Colonic mucosa (tissue), 4 donors: Measurements from ENCODE around the gene BMF. TPM values are rescaled to one million over a fixed set of nuclear protein-coding genes. Genes with fewer than 3 reads are reported as not detected.

ENCODE experiments used
- DNase-seq: peaks from one replicate; pipeline ENCODE4 v3.0.0-alpha.2; 2020
- H3K27ac ChIP-seq: fragments of 200-600 bp; one replicate; pipeline ENCODE4 v1.8.0; 2021
- H3K27me3 ChIP-seq: fragments of 200-600 bp; one replicate; pipeline ENCODE4 v1.8.0; 2021
- H3K36me3 ChIP-seq: fragments of 200-600 bp; one replicate; pipeline ENCODE4 v1.8.0; 2021
- H3K4me1 ChIP-seq: fragments of 200-600 bp; one replicate; pipeline ENCODE4 v1.8.0; 2021; ENCODE audit warnings: mild to moderate bottlenecking
- H3K4me3 ChIP-seq: fragments of 200-600 bp; one replicate; pipeline ENCODE4 v1.8.0; 2021
- H3K9ac ChIP-seq, 2 donors: one replicate each; pipeline ENCODE4 v1.7.0; 2013; ENCODE audit warnings: control low read depth in 2 of 2, low read depth in 2 of 2, low read length in 2 of 2
- H3K9me3 ChIP-seq: fragments of 200-600 bp; one replicate; pipeline ENCODE4 v1.8.0; 2021
- intact Hi-C: fragments of 100-400 bp; cut with DNase I; formaldehyde crosslinking; loops from one replicate; pipeline ENCODE4 v1.14.1; 2022
- total RNA-seq, 2 donors: library from RNA; stranded (reverse); fragmentation: NEBNext Ultra II Directional in 1 of 2; extraction: Animal tissue kit (Norgen Biotek cat#: 25700) in 1 of 2; gene quantifications; one replicate each; pipeline ENCODE4 v1.2.1, GENCODE V29; 2021
- TF ChIP-seq, protein P1 (sequence below): fragments of 200-600 bp; IDR thresholded peaks from one replicate; pipeline ENCODE4 v1.8.0; 2022; ENCODE audit warnings: antibody characterized with exemption, mild to moderate bottlenecking
- donor health status: healthy.
- donor health status: DM: no; HTN: no; CAD: no.
- donor health status: DM: no; HTN: no; CAD: no.

The BMF gene
- total RNA-seq, 2 donors from 2014 or later: 5.0 to 11.6 TPM

DNA sequence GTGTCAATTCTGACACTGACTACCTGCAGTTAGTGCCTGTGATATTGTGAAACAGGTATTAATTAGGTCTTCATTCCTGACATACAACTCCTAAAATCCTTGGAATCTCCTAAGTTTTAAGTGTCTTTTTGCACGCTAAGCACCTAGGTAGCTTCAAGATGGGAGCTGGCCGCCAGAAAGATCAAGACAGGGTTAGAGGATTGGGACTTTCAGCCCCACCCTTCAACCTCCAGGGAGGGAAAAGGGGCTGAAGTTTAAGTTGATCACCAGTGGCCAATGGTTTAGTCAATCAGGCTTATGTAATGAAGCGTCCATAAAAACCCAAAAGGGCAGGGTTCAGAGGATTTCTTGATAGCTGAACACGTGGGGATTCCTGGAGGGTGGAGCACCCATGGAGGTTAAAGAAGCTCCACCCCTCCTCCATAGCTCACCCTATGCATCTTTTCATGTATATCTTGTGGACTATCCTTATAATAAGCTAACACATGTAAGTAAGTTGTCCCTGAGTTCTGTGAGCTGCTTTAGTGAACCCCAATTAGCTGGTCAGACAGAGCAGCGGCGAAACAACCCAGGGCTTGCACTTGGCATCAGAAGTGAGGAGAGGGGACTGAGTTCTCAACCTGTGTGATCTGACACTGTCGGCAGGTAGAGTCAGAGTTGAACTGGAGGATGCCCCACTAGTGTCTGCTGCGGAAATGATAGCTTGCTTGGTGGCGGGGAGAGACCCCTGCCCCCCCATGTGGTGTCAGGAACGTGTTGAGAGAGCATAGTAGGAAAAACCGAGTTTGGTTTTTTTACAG lies 56.9 kb downstream of the BMF start:
- peak overlapping the region; percentile 78 for H3K27ac ChIP-seq

DNA sequence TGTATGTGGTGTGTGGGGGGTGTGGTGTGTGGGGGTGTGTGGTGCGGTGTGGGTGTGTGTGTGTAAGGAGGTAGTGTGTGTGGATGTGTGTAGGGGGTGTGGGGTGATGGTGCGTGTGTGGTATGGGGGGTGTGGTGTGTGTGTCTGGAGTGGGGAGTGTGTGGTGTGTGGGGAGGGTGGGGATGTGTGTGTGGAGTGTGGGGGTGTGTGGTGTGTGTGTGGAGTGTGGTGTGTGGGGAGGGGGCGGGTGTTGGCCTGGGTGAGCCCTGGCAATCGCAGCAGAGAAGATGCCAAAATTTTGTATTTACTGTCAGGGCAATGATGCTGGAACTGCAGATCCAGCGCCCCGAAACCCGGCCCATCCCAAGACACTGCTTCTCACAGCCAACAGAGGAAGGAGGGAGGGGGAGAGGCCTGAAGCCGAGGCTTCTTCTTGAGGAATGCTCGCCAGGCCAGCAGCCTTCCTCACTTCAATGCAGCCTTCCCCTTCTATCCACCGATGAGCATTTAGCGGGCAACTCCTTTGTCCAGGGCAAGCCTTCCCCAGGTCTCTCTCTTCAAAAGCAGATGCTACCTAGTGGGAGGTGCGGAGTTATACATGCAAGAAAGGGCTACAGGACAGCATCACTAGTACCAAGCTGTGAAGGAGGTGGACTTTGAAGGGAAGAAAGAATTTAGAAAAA lies 57.8 kb downstream of the BMF start:
- Histone ChIP-seq H3K9me3 (no peaks in the 10 kb centered on the region), H3K9ac (peak overlapping the region in 1 of 2 donors; percentile 30), H3K36me3 (no peaks in the 10 kb centered on the region), H3K4me1 (peaks cover 44% of the 10 kb centered on the region), H3K27me3 (no peaks in the 10 kb centered on the region), H3K27ac (peak overlapping the region; percentile 78), H3K4me3 (no peak overlapping the region)
- intact Hi-C loops: loop anchor here (5.0 kb wide), 1 partner anchor 56 kb away; the partner anchor contains the start of gene BMF
- no peak for DNase-seq
- TF ChIP-seq, protein P1, sequence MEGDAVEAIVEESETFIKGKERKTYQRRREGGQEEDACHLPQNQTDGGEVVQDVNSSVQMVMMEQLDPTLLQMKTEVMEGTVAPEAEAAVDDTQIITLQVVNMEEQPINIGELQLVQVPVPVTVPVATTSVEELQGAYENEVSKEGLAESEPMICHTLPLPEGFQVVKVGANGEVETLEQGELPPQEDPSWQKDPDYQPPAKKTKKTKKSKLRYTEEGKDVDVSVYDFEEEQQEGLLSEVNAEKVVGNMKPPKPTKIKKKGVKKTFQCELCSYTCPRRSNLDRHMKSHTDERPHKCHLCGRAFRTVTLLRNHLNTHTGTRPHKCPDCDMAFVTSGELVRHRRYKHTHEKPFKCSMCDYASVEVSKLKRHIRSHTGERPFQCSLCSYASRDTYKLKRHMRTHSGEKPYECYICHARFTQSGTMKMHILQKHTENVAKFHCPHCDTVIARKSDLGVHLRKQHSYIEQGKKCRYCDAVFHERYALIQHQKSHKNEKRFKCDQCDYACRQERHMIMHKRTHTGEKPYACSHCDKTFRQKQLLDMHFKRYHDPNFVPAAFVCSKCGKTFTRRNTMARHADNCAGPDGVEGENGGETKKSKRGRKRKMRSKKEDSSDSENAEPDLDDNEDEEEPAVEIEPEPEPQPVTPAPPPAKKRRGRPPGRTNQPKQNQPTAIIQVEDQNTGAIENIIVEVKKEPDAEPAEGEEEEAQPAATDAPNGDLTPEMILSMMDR: no peak

More for the DNA sequence above, 56.9 kb downstream of the BMF start:
- H3K4me3 ChIP-seq: no peak overlapping the region
- no peaks in the 10 kb centered on the region for H3K36me3 ChIP-seq
- intact Hi-C loops: loop anchor here (5.0 kb wide), 1 partner anchor 55 kb away; the partner anchor contains the start of gene BMF
- no peaks in the 10 kb centered on the region for H3K9me3 ChIP-seq
- peaks cover 40% of the 10 kb centered on the region for H3K4me1 ChIP-seq
- DNase-seq: peak; percentile 80
- TF ChIP-seq, protein P1: no peak
- H3K27me3 ChIP-seq: no peaks in the 10 kb centered on the region
- H3K9ac ChIP-seq: peak overlapping the region in 1 of 2 donors; percentile 70

DNA sequence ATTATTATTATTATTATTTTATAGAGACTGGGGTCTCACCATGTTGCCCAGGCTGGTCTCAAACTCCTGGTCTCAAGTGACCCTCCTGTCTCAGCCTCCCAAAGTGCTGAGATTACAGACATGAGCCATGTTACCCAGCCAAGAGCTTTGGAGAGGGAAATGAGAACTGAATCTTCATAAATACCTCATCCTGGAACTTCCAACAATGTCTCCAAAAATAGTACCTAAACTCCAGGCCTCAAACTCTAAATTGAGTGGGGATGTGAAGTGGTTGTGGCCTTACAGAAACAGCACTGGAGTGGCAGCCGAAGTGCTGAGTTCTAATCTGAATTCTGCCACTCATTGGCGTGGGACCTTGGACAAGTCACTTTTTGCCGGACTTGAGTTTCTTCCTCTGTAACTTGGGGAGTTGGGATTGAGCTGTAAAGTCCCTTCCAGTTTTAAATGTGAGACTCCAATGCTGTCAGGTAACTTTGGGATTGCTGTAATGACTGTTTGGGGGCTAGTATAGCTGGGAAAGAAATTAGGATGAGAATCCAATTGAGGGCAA lies 59.7 kb downstream of the BMF start:
- no peak for DNase-seq
- intact Hi-C loops: loop anchor here (5.0 kb wide), 2 partner anchors 163 to 228 kb away; no protein-coding TSS in a partner anchor
- TF ChIP-seq, protein P1: no peak

DNA sequence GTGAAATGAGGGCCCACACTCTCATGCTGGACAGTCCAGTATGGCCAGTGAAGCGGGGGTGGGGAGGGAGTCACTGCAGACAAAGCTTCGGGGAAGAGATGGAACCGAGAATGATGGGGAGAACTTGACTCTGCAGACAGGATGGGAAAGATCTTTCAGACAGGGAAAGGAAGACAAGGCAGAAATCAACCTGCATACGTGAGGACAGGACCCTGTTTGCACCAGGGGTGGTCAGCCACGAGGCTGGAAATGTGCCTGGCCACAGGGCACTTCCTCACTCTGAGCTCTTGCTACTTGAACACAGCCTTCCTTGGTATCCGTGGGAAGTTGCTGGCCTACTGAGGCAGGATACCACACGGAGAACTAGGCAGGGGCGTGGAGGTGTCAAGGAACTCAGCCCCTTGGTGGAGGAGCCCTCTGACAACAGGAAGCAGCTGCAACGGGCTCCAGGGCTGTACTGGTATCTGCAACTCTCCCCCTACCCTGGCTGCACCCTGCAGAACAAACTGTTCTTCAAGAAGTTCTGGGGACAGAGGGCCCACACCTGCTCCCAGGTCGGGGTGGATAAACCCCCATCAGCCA lies 60.4 kb downstream of the BMF start:
- Histone ChIP-seq H3K36me3 (no peaks in the 10 kb centered on the region), H3K4me1 (peaks cover 34% of the 10 kb centered on the region), H3K27ac (peak overlapping the region; percentile 59), H3K9me3 (no peaks in the 10 kb centered on the region), H3K27me3 (no peaks in the 10 kb centered on the region), H3K4me3 (no peak overlapping the region), H3K9ac (peak overlapping the region in 1 of 2 donors; percentile 38)
- TF ChIP-seq, protein P1: no peak
- no peak for DNase-seq
- intact Hi-C loops: loop anchor here (5.0 kb wide), 2 partner anchors 164 to 229 kb away; no protein-coding TSS in a partner anchor

More for the DNA sequence above, 59.7 kb downstream of the BMF start:
- H3K9ac ChIP-seq: no peak overlapping the region
- no peak overlapping the region for H3K4me3 ChIP-seq
- no peaks in the 10 kb centered on the region for H3K9me3 ChIP-seq
- peaks cover 34% of the 10 kb centered on the region for H3K4me1 ChIP-seq
- no peaks in the 10 kb centered on the region for H3K27me3 ChIP-seq
- H3K36me3 ChIP-seq: no peaks in the 10 kb centered on the region
- peak overlapping the region; percentile 59 for H3K27ac ChIP-seq
